Heart left ventricle (tissue), 13 donors: ENCODE data around the gene OR2AE1.

Source experiments
- POLR2A ChIP-seq, 2 donors: fragments of 450-650 bp; IDR thresholded peaks; one replicate each; pipeline ENCODE4 v1.6.1; 2017; ENCODE audit warnings: antibody characterized with exemption in 2 of 2, mild to moderate bottlenecking in 2 of 2, moderate library complexity in 2 of 2
- TF ChIP-seq, protein P1 (sequence below), 12 donors: fragments of 200-600 bp; sonication (generic) in 4 of 12; IDR thresholded peaks; one replicate each; pipeline versions ENCODE4 v1.5.0 to v1.8.0; 2018 to 2022; ENCODE audit warnings: antibody characterized with exemption in 12 of 12, mild to moderate bottlenecking in 5 of 12
- donor health status: ischemic (EF 13 %, LVEDD 7.1; RV severe dilation, severe dysfunction).
- donor health status: DM: no; HTN: yes; CAD: no.
- donor health status: DM: no; HTN: no; CAD: no.
- donor health status: ischemic (EF 25% LVEDD 6.9; RV normal size, moderate dysfunction).
- donor health status: ischemic (EF 25% LVEDD 5.7; RV mildly dilated, moderate dysfunction).
- donor health status: ischemic (EF 35%, LVEDD 5.7; RV mildly dilated, moderate dysfunction).
- donor health status: nonischemic (EF 11% LVEDD 7.7; RV severe dilation, severe dysfunction).
- donor health status: DM: yes; HTN: yes; CAD: no.
- donor health status: PGD.
- donor health status: ischemic (EF 29% LVEDD 5.4; RV normal size, mild dysfunction).
- donor health status: nonischemic (EF 23%, LVEDD 6.1; RV moderate dilation, normal function).

DNA sequence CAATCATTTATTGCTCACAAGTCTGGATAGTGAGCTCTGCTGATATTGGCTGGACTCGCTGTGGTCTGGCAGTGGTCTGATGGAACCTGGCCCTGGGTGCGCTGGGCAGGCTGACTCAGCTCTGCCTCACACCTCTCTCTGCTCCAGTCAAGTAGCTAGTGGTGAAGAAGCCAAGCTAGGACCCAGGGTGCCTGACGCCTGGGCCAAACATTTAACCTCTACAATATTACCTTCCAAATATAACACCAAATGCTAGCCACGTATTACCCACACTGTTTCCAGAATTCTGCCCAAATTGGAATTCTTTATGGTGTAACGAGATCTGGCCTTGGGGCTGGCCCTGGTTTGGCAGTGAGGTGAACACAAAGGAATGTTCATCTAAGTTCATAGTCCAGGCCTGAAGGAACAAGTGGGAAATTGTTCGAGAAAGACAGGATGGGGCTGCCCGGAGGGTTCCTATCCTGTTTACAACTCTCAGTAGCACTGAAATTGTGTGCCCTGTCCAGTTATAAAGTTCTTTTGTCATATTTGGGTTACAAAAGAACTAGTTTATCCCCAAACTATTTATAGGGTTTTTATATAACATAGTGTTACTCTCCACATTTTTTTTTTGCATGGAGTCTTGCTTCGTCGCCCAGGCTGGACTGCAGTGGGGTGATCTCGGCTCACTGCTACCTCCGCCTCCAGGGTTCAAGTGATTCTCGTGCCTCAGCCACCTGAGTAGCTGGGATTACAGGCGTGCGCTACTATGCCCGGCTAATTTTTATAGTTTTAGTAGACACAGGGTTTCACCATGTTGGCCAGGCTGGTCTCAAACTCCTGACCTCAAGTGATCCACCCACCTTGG, 16.3 kb downstream of the OR2AE1 start:
- TF ChIP-seq, protein P1, sequence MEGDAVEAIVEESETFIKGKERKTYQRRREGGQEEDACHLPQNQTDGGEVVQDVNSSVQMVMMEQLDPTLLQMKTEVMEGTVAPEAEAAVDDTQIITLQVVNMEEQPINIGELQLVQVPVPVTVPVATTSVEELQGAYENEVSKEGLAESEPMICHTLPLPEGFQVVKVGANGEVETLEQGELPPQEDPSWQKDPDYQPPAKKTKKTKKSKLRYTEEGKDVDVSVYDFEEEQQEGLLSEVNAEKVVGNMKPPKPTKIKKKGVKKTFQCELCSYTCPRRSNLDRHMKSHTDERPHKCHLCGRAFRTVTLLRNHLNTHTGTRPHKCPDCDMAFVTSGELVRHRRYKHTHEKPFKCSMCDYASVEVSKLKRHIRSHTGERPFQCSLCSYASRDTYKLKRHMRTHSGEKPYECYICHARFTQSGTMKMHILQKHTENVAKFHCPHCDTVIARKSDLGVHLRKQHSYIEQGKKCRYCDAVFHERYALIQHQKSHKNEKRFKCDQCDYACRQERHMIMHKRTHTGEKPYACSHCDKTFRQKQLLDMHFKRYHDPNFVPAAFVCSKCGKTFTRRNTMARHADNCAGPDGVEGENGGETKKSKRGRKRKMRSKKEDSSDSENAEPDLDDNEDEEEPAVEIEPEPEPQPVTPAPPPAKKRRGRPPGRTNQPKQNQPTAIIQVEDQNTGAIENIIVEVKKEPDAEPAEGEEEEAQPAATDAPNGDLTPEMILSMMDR (IDR thresholded peaks at IDR 0.05), result no peak
- no peak for TF ChIP-seq POLR2A (IDR thresholded peaks at IDR 0.05)
